Activated CD8-positive, alpha-beta memory T cell treated with anti-CD3 and anti-CD28 coated beads for 48 hours (primary cell): Measurements from ENCODE around the gene TMEM63A.
"Not testable (repeated sequence)": the region's sequence is repeated elsewhere in the genome, so short reads cannot be mapped to it uniquely, and the experiment has no call there.

Experiments used
- DNase-seq, 3 experiments: peaks; one replicate each; pipeline ENCODE4 v3.0.0-alpha.2; 2020; ENCODE audit warnings: low read depth in 2 of 3, low spot score in 2 of 3

The TMEM63A gene

GRCh38 chr1:225881959-225882693 lies at the start of gene TMEM63A:
TSS of gene TMEM63A (minus strand) at chr1:225882380. CDS start at chr1:225877580, 4,800 bp downstream.
- peak; percentile 70 to 72 (median 71) for DNase-seq

- no peak for DNase-seq
These were observed 49.3 kb upstream of the TMEM63A start for GRCh38 chr1:225931270-225932136.

GRCh38 chr1:225930566-225930965 lies 48.4 kb upstream of the TMEM63A start:
- DNase-seq = no peak

- not testable (repeated sequence) for DNase-seq
These were observed 47.3 kb upstream of the TMEM63A start for GRCh38 chr1:225929462-225929861.

GRCh38 chr1:225928186-225929175 lies 46.3 kb upstream of the TMEM63A start:
- DNase-seq = no peak

- DNase-seq = no peak
These were observed 44.5 kb upstream of the TMEM63A start for GRCh38 chr1:225926551-225927113.

GRCh38 chr1:225923692-225924555 lies 41.7 kb upstream of the TMEM63A start, which contains the start of gene PYCR2:
TSS of gene PYCR2 (minus strand) at chr1:225924250. CDS start at chr1:225924110, 140 bp downstream.
- peak; percentile 67 to 96 (median 72) for DNase-seq

GRCh38 chr1:225923381-225923691 lies 41.2 kb upstream of the TMEM63A start:
- no peak for DNase-seq

GRCh38 chr1:225921734-225922709 lies 39.8 kb upstream of the TMEM63A start:
- DNase-seq = no peak

- DNase-seq = no peak
These were observed 37.7 kb upstream of the TMEM63A start for GRCh38 chr1:225919906-225920305.

GRCh38 chr1:225918280-225918679 lies 36.1 kb upstream of the TMEM63A start:
- DNase-seq = no peak

GRCh38 chr1:225917536-225917935 lies 35.4 kb upstream of the TMEM63A start:
- DNase-seq = no peak

GRCh38 chr1:225917101-225917500 lies 34.9 kb upstream of the TMEM63A start:
- no peak for DNase-seq

- DNase-seq = no peak
These were observed 33.4 kb upstream of the TMEM63A start for GRCh38 chr1:225915538-225915991.

GRCh38 chr1:225914947-225915346 lies 32.8 kb upstream of the TMEM63A start:
- no peak for DNase-seq

- no peak for DNase-seq
These were observed 32.2 kb upstream of the TMEM63A start for GRCh38 chr1:225914391-225914790.

GRCh38 chr1:225911191-225912130 lies 29.3 kb upstream of the TMEM63A start:
- peak; percentile 50 to 74 (median 64) for DNase-seq
